ENCODE data around the gene C1orf122. TPM values are rescaled to one million over a fixed set of nuclear protein-coding genes. Genes with fewer than 3 reads are reported as not detected.

The C1orf122 gene
- total RNA-seq, 1 experiment from 2014 or later: 45.9 TPM

- Mint-ChIP-seq H3K27ac (no peak overlapping the region), H3K36me3 (peaks cover 13% of the 10 kb centered on the region), H3K27me3 (ENCODE audit: low read depth) (no peaks in the 10 kb centered on the region), H3K9me3 (no peaks in the 10 kb centered on the region), H3K4me1 (peaks cover 11% of the 10 kb centered on the region; the same call in 1 of the 2 replicates), H3K4me3 (no peak overlapping the region)
- CTCF ChIA-PET: no interaction called here
- POLR2A ChIA-PET: no interaction called here
- TF ChIP-seq FOXK1 (CRISPR knock-in tag; IDR thresholded peaks at IDR 0.05) (no peak), MLX (CRISPR knock-in tag; IDR thresholded peaks at IDR 0.05) (no peak), ATF3 (CRISPR knock-in tag; conservative IDR thresholded peaks at IDR 0.05) (no peak), NFE2L1 (CRISPR knock-in tag; IDR thresholded peaks at IDR 0.05) (no peak), ERG (CRISPR knock-in tag; IDR thresholded peaks at IDR 0.05) (no peak), GRHL2 (CRISPR knock-in tag; IDR thresholded peaks at IDR 0.05; ENCODE audit: insufficient replicate concordance, severe bottlenecking) (no peak), PRDM15 (CRISPR knock-in tag; IDR thresholded peaks at IDR 0.05) (no peak), IRF2 (CRISPR knock-in tag; IDR thresholded peaks at IDR 0.05; ENCODE audit: borderline replicate concordance, low read depth) (no peak), STAT6 (CRISPR knock-in tag; conservative IDR thresholded peaks at IDR 0.05; ENCODE audit: low read depth) (no peak), NFATC4 (CRISPR knock-in tag; IDR thresholded peaks at IDR 0.05) (no peak), FOXP4 (CRISPR knock-in tag; IDR thresholded peaks at IDR 0.05) (no peak), CBFB (CRISPR knock-in tag; IDR thresholded peaks at IDR 0.05; ENCODE audit: low read depth) (no peak), SMAD3 (CRISPR knock-in tag; IDR thresholded peaks at IDR 0.05; ENCODE audit: borderline replicate concordance) (no peak), E2F1 (CRISPR knock-in tag; IDR thresholded peaks at IDR 0.05) (no peak), MAX (CRISPR knock-in tag; IDR thresholded peaks at IDR 0.05) (no peak)
- DNase-seq (ENCODE audit: low spot score): no peak
- no peak for ATAC-seq
Observed at GRCh38 chr1:37809942-37810341, 2.4 kb downstream of the C1orf122 start.

Measured in WTC11 (cell line).